AG04450 (cell line): ENCODE data around the gene NPEPL1. TPM values are rescaled to one million over a fixed set of nuclear protein-coding genes. Genes with fewer than 3 reads are reported as not detected.

Experiments used
- CTCF ChIA-PET: fragments of 300-600, 350-600 bp; formaldehyde crosslinking; extraction: SDS; loops from one replicate; lab custom pipeline; 2022; ENCODE audit warnings: antibody characterized with exemption, inconsistent platforms; lab: Charles Lee
- POLR2A ChIA-PET: fragments of 350-600 bp; formaldehyde crosslinking; extraction: SDS; loops from one replicate; lab custom pipeline; 2021; ENCODE audit warnings: antibody characterized with exemption, inconsistent platforms; lab: Yijun Ruan, JAX
- DNase-seq: peaks from one replicate; pipeline ENCODE4 v3.0.0-alpha.2; 2011; ENCODE audit warnings: low read depth, low spot score
- H3K27ac ChIP-seq: one replicate; pipeline ENCODE4 v1.5.1; 2012; ENCODE audit warnings: low read depth, low read length, control low read depth
- H3K27me3 ChIP-seq: one replicate; pipeline ENCODE4 v1.6.0; 2012; ENCODE audit warnings: low read length; ENCODE audit not compliant: control insufficient read depth, insufficient read depth
- H3K4me3 ChIP-seq: 2 replicates; pipeline ENCODE4 v1.5.1; 2011; ENCODE audit warnings: mild to moderate bottlenecking, low read depth, low read length, control low read depth
- H3K9me3 ChIP-seq: 2 replicates; pipeline ENCODE4 v1.5.1; 2012; ENCODE audit warnings: low read length; ENCODE audit not compliant: control insufficient read depth, insufficient read depth
- CTCF ChIP-seq: IDR thresholded peaks from 2 replicates; pipeline ENCODE4 v1.5.1; 2011; ENCODE audit warnings: low read depth, low read length, control low read depth, inconsistent platforms
- polyA plus RNA-seq: library from polyadenylated mRNA; depleted of rRNA; stranded (reverse); fragments of >200 nt; gene quantifications from 2 replicates; pipeline ENCODE4 v1.2.3, GENCODE V29; 2011

The NPEPL1 gene
- polyA plus RNA-seq, 1 experiment = 3.6 TPM

GRCh38 chr20:58716476-58717277, 24.1 kb downstream of the NPEPL1 start:
- no peak for TF ChIP-seq CTCF
- CTCF ChIA-PET = no interaction called here
- POLR2A ChIA-PET = no interaction called here

GRCh38 chr20:58717278-58718091, 24.9 kb downstream of the NPEPL1 start:
- ChIA-PET POLR2A (no interaction called here), CTCF (no interaction called here)
- no peak for TF ChIP-seq CTCF
- no peaks in the 10 kb centered on the region for H3K9me3 ChIP-seq
- no peak for DNase-seq
- peaks cover 18% of the 10 kb centered on the region for H3K27me3 ChIP-seq
- no peak overlapping the region for H3K27ac ChIP-seq
- H3K4me3 ChIP-seq = no peak overlapping the region

More at GRCh38 chr20:58716476-58717277, 24.1 kb downstream of the NPEPL1 start:
- H3K4me3 ChIP-seq = no peak overlapping the region
- no peak overlapping the region for H3K27ac ChIP-seq
- peaks cover 10% of the 10 kb centered on the region for H3K27me3 ChIP-seq
- DNase-seq = no peak
- no peaks in the 10 kb centered on the region for H3K9me3 ChIP-seq

- TF ChIP-seq CTCF = no peak
- H3K4me3 ChIP-seq = no peak overlapping the region
- peaks cover 21% of the 10 kb centered on the region for H3K27me3 ChIP-seq
- ChIA-PET POLR2A (no interaction called here), CTCF (no interaction called here)
- no peak overlapping the region for H3K27ac ChIP-seq
- H3K9me3 ChIP-seq = no peaks in the 10 kb centered on the region
- no peak for DNase-seq
Observed at GRCh38 chr20:58718121-58718563, 25.5 kb downstream of the NPEPL1 start.

GRCh38 chr20:58718729-58719128, 26.1 kb downstream of the NPEPL1 start:
- peaks cover 26% of the 10 kb centered on the region for H3K27me3 ChIP-seq
- ChIA-PET POLR2A (no interaction called here), CTCF (no interaction called here)
- no peak overlapping the region for H3K27ac ChIP-seq
- DNase-seq = no peak
- H3K4me3 ChIP-seq = no peak overlapping the region
- no peak for TF ChIP-seq CTCF
- no peaks in the 10 kb centered on the region for H3K9me3 ChIP-seq

GRCh38 chr20:58719258-58719657, 26.7 kb downstream of the NPEPL1 start:
- POLR2A ChIA-PET = no interaction called here
- no peak for TF ChIP-seq CTCF
- peaks cover 30% of the 10 kb centered on the region for H3K27me3 ChIP-seq
- DNase-seq = no peak
- H3K9me3 ChIP-seq = no peaks in the 10 kb centered on the region
- H3K27ac ChIP-seq = no peak overlapping the region
- H3K4me3 ChIP-seq = no peak overlapping the region
- CTCF ChIA-PET = no interaction called here
